HEK293 (cell line): ENCODE measurements around the gene SPEM3.

Experiments used
- EGR2 ChIP-seq: fragments of 450-650 bp; formaldehyde crosslinking; IDR thresholded peaks from 2 replicates; pipeline ENCODE4 v1.5.1; 2016; ENCODE audit warnings: low read depth, missing biosample characterization, missing genetic modification characterization
- GLIS2 ChIP-seq: fragments of 450-650 bp; formaldehyde crosslinking; IDR thresholded peaks from 2 replicates; pipeline ENCODE4 v1.5.1; 2016; ENCODE audit warnings: missing biosample characterization, missing genetic modification characterization
- KLF16 ChIP-seq: fragments of 450-650 bp; formaldehyde crosslinking; IDR thresholded peaks from 2 replicates; pipeline ENCODE4 v1.5.1; 2017; ENCODE audit warnings: missing biosample characterization, missing genetic modification characterization
- KLF9 ChIP-seq: fragments of 450-650 bp; formaldehyde crosslinking; IDR thresholded peaks from 2 replicates; pipeline ENCODE4 v1.5.1; 2016; ENCODE audit warnings: missing biosample characterization, missing genetic modification characterization, low read depth
- PRDM1 ChIP-seq: fragments of 450-650 bp; formaldehyde crosslinking; IDR thresholded peaks from 2 replicates; pipeline ENCODE4; 2016; ENCODE audit warnings: missing biosample characterization, missing genetic modification characterization
- SCRT2 ChIP-seq: fragments of 450-650 bp; formaldehyde crosslinking; IDR thresholded peaks from 2 replicates; pipeline ENCODE4 v1.5.1; 2016; ENCODE audit warnings: missing biosample characterization, missing genetic modification characterization
- SP3 ChIP-seq: fragments of 450-650 bp; formaldehyde crosslinking; IDR thresholded peaks from 2 replicates; pipeline ENCODE4 v1.5.1; 2016; ENCODE audit warnings: missing biosample characterization, missing genetic modification characterization
- SP7 ChIP-seq: fragments of 450-650 bp; formaldehyde crosslinking; IDR thresholded peaks from 2 replicates; pipeline ENCODE4 v1.5.1; 2016; ENCODE audit warnings: missing biosample characterization, missing genetic modification characterization
- ZBTB17 ChIP-seq: fragments of 450-650 bp; formaldehyde crosslinking; IDR thresholded peaks from 2 replicates; pipeline ENCODE4 v1.5.1; 2016; ENCODE audit warnings: missing biosample characterization, missing genetic modification characterization
- ZBTB20 ChIP-seq: fragments of 450-650 bp; formaldehyde crosslinking; IDR thresholded peaks from 2 replicates; pipeline ENCODE4 v1.5.1; 2016; ENCODE audit warnings: missing biosample characterization, missing genetic modification characterization
- ZBTB7A ChIP-seq: fragments of 450-650 bp; formaldehyde crosslinking; IDR thresholded peaks from 2 replicates; pipeline ENCODE4 v1.5.1; 2016; ENCODE audit warnings: low read depth, missing biosample characterization, missing genetic modification characterization
- ZEB2 ChIP-seq: fragments of 450-650 bp; formaldehyde crosslinking; IDR thresholded peaks from 2 replicates; pipeline ENCODE4 v1.5.1; 2016; ENCODE audit warnings: missing biosample characterization, missing genetic modification characterization
- ZFHX2 ChIP-seq: fragments of 450-650 bp; formaldehyde crosslinking; conservative IDR thresholded peaks from 2 replicates; pipeline ENCODE4 v1.5.1; 2016; ENCODE audit warnings: missing biosample characterization, missing genetic modification characterization
- ZNF155 ChIP-seq: fragments of 450-650 bp; formaldehyde crosslinking; IDR thresholded peaks from 2 replicates; pipeline ENCODE4 v1.5.1; 2016; ENCODE audit warnings: missing biosample characterization, missing genetic modification characterization
- ZNF16 ChIP-seq: fragments of 450-650 bp; formaldehyde crosslinking; IDR thresholded peaks from 2 replicates; pipeline ENCODE4 v1.5.1; 2016; ENCODE audit warnings: low read depth, missing biosample characterization, missing genetic modification characterization
- ZNF19 ChIP-seq: fragments of 450-650 bp; formaldehyde crosslinking; IDR thresholded peaks from 2 replicates; pipeline ENCODE4; 2016; ENCODE audit warnings: missing biosample characterization, missing genetic modification characterization, low read depth
- ZNF2 ChIP-seq: fragments of 450-650 bp; formaldehyde crosslinking; IDR thresholded peaks from 2 replicates; pipeline ENCODE4 v1.5.1; 2016; ENCODE audit warnings: missing biosample characterization, missing genetic modification characterization
- ZNF335 ChIP-seq: fragments of 450-650 bp; formaldehyde crosslinking; conservative IDR thresholded peaks from 2 replicates; pipeline ENCODE4 v1.5.1; 2016; ENCODE audit warnings: missing biosample characterization, missing genetic modification characterization
- ZNF530 ChIP-seq: fragments of 450-650 bp; formaldehyde crosslinking; IDR thresholded peaks from 2 replicates; pipeline ENCODE4 v1.5.1; 2016; ENCODE audit warnings: low read depth, missing biosample characterization, missing genetic modification characterization
- ZNF585B ChIP-seq: fragments of 450-650 bp; formaldehyde crosslinking; IDR thresholded peaks from 2 replicates; pipeline ENCODE4 v1.5.1; 2016; ENCODE audit warnings: missing biosample characterization, missing genetic modification characterization
- ZNF670 ChIP-seq: fragments of 450-650 bp; formaldehyde crosslinking; IDR thresholded peaks from 2 replicates; pipeline ENCODE4 v1.5.1; 2016; ENCODE audit warnings: missing biosample characterization, missing genetic modification characterization, low read depth
- ZNF791 ChIP-seq: fragments of 450-650 bp; formaldehyde crosslinking; IDR thresholded peaks from 2 replicates; pipeline ENCODE4 v1.5.1; 2016; ENCODE audit warnings: missing biosample characterization, missing genetic modification characterization
- ZNF830 ChIP-seq: fragments of 450-650 bp; IDR thresholded peaks from 2 replicates; pipeline ENCODE4 v1.5.0; 2018; ENCODE audit warnings: missing biosample characterization, missing genetic modification characterization, low read depth, mild to moderate bottlenecking, moderate library complexity
- TF ChIP-seq, protein P1 (sequence below): fragments of 450-650 bp; formaldehyde crosslinking; IDR thresholded peaks from 2 replicates; pipeline ENCODE4 v1.5.1; 2016; ENCODE audit warnings: missing biosample characterization, missing genetic modification characterization
- TF ChIP-seq, protein P2 (sequence below): fragments of 450-650 bp; formaldehyde crosslinking; IDR thresholded peaks from 2 replicates; pipeline ENCODE4 v1.5.1; 2016; ENCODE audit warnings: missing biosample characterization, missing genetic modification characterization
- TF ChIP-seq, protein P3 (sequence below): fragments of 450-650 bp; formaldehyde crosslinking; optimal IDR thresholded peaks from 2 replicates; pipeline ENCODE3; 2016; ENCODE audit warnings: missing biosample characterization, mild to moderate bottlenecking, missing genetic modification characterization
- TF ChIP-seq, protein P4 (sequence below): fragments of 450-650 bp; formaldehyde crosslinking; IDR thresholded peaks from 2 replicates; pipeline ENCODE4 v1.5.1; 2016; ENCODE audit warnings: missing biosample characterization, missing genetic modification characterization

Gene SPEM3

DNA sequence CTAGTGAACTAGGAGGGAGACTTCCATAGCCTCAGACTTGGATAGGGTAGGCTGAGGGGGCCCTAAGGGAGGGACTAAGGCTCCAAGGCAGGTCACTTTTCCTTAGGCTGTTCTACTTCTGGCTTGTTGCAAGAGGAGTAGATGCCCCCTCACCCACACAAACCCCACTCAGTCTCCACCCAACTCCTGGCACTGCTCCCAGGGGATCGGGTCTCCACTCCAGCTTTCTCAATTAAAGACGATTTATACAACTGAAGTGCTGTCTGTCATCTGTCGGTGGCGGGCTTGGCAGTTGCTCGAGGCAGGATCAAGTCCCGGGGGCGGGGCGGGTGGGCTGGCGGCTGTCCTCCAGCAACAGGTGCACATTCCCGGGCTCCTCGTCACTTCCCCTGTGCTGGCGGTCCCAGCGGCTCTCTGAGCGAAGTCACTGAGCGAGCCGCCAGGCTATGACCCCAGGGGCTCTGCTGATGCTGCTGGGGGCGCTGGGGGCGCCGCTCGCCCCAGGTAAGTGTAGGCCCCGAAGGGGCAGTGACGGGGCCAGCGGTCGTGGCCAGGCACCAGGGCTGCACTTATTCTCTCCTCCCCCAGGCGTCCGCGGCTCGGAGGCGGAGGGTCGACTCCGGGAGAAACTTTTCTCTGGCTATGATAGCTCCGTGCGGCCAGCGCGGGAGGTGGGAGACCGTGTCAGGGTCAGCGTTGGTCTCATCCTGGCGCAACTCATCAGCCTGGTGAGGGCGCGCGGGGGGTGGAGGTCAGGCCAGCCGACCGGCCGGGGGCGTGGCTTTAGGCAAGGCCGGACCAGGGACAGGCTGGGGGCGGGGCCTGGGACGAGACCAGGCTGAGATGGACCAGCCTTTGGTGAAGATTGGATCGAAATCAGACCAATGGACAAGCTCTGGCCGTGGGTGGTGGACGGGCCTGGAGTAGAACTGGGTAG lies 16.3 kb downstream of the SPEM3 start, which contains the start of gene CHRNB1 (continued):
- TF ChIP-seq, protein P1, sequence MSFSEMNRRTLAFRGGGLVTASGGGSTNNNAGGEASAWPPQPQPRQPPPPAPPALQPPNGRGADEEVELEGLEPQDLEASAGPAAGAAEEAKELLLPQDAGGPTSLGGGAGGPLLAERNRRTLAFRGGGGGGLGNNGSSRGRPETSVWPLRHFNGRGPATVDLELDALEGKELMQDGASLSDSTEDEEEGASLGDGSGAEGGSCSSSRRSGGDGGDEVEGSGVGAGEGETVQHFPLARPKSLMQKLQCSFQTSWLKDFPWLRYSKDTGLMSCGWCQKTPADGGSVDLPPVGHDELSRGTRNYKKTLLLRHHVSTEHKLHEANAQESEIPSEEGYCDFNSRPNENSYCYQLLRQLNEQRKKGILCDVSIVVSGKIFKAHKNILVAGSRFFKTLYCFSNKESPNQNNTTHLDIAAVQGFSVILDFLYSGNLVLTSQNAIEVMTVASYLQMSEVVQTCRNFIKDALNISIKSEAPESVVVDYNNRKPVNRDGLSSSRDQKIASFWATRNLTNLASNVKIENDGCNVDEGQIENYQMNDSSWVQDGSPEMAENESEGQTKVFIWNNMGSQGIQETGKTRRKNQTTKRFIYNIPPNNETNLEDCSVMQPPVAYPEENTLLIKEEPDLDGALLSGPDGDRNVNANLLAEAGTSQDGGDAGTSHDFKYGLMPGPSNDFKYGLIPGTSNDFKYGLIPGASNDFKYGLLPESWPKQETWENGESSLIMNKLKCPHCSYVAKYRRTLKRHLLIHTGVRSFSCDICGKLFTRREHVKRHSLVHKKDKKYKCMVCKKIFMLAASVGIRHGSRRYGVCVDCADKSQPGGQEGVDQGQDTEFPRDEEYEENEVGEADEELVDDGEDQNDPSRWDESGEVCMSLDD (tag by site-specific recombination) = 0 out of 2 replicates have a peak, but pooled peaks have one; percentile 61
- TF ChIP-seq SP3 (tag by site-specific recombination) (peak; percentile 83), ZNF791 (tag by site-specific recombination) (no peak), SP7 (peak; percentile 11; the same call in 1 of the 2 replicates), ZBTB7A (tag by site-specific recombination) (0 out of 2 replicates have a peak, but pooled peaks have one; percentile 12), ZBTB20 (peak; percentile 100), ZNF830 (tag by site-specific recombination) (no peak), EGR2 (tag by site-specific recombination) (peak; percentile 66), ZNF155 (tag by site-specific recombination) (no peak), ZNF585B (tag by site-specific recombination) (no peak), GLIS2 (tag by site-specific recombination) (peak; percentile 93), ZFHX2 (peak; percentile 87), PRDM1 (no peak), SCRT2 (tag by site-specific recombination) (peak; percentile 99), ZNF335 (tag by site-specific recombination) (peak; percentile 89), KLF9 (tag by site-specific recombination) (peak; percentile 84), ZBTB17 (peak; percentile 96), KLF16 (tag by site-specific recombination) (peak; percentile 65), ZNF2 (tag by site-specific recombination) (peak; percentile 54; the same call in 1 of the 2 replicates), ZEB2 (tag by site-specific recombination) (peak; percentile 56; the same call in 1 of the 2 replicates), ZNF19 (tag by site-specific recombination) (no peak), ZNF16 (tag by site-specific recombination) (no peak), ZNF530 (no peak), ZNF670 (no peak)
- TF ChIP-seq, protein P2, sequence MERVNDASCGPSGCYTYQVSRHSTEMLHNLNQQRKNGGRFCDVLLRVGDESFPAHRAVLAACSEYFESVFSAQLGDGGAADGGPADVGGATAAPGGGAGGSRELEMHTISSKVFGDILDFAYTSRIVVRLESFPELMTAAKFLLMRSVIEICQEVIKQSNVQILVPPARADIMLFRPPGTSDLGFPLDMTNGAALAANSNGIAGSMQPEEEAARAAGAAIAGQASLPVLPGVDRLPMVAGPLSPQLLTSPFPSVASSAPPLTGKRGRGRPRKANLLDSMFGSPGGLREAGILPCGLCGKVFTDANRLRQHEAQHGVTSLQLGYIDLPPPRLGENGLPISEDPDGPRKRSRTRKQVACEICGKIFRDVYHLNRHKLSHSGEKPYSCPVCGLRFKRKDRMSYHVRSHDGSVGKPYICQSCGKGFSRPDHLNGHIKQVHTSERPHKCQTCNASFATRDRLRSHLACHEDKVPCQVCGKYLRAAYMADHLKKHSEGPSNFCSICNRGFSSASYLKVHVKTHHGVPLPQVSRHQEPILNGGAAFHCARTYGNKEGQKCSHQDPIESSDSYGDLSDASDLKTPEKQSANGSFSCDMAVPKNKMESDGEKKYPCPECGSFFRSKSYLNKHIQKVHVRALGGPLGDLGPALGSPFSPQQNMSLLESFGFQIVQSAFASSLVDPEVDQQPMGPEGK (tag by site-specific recombination) = peak; percentile 73
- TF ChIP-seq, protein P3, sequence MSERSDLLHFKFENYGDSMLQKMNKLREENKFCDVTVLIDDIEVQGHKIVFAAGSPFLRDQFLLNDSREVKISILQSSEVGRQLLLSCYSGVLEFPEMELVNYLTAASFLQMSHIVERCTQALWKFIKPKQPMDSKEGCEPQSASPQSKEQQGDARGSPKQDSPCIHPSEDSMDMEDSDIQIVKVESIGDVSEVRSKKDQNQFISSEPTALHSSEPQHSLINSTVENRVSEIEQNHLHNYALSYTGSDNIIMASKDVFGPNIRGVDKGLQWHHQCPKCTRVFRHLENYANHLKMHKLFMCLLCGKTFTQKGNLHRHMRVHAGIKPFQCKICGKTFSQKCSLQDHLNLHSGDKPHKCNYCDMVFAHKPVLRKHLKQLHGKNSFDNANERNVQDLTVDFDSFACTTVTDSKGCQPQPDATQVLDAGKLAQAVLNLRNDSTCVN = peak; percentile 39
- TF ChIP-seq, protein P4, sequence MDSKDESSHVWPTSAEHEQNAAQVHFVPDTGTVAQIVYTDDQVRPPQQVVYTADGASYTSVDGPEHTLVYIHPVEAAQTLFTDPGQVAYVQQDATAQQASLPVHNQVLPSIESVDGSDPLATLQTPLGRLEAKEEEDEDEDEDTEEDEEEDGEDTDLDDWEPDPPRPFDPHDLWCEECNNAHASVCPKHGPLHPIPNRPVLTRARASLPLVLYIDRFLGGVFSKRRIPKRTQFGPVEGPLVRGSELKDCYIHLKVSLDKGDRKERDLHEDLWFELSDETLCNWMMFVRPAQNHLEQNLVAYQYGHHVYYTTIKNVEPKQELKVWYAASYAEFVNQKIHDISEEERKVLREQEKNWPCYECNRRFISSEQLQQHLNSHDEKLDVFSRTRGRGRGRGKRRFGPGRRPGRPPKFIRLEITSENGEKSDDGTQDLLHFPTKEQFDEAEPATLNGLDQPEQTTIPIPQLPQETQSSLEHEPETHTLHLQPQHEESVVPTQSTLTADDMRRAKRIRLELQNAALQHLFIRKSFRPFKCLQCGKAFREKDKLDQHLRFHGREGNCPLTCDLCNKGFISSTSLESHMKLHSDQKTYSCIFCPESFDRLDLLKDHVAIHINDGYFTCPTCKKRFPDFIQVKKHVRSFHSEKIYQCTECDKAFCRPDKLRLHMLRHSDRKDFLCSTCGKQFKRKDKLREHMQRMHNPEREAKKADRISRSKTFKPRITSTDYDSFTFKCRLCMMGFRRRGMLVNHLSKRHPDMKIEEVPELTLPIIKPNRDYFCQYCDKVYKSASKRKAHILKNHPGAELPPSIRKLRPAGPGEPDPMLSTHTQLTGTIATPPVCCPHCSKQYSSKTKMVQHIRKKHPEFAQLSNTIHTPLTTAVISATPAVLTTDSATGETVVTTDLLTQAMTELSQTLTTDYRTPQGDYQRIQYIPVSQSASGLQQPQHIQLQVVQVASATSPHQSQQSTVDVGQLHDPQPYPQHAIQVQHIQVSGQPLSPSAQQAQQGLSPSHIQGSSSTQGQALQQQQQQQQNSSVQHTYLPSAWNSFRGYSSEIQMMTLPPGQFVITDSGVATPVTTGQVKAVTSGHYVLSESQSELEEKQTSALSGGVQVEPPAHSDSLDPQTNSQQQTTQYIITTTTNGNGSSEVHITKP (tag by site-specific recombination) = peak; percentile 45; the same call in 1 of the 2 replicates
- TF ChIP-seq, all 188 proteins: peak for 27
